ENCODE results near the gene OPCML. TPM values are rescaled to one million over a fixed set of nuclear protein-coding genes. Genes with fewer than 3 reads are reported as not detected.

OPCML gene
- total RNA-seq, 1 experiment from 2014 or later, result not detected

GRCh38 chr11:132653237-132653636 lies 879.1 kb downstream of the OPCML start:
- no peaks in the 10 kb centered on the region for H3K9me3 ChIP-seq (ENCODE audit: control insufficient read depth, insufficient read depth, low read depth, low read length)
- intact Hi-C loops (cut with micrococcal nuclease; ENCODE audit: unreplicated experiment) (no loop called here), in situ Hi-C loops (cut with HindIII; ENCODE audit: low pct_unique_long_range_greater_than_20kb, low sequenced_read_pairs) (no loop called here)
- no peaks in the 10 kb centered on the region for H3K4me1 ChIP-seq (ENCODE audit: control insufficient read depth, insufficient read depth, low read length)
- POLR2A ChIA-PET, result no interaction called here
- no peaks in the 10 kb centered on the region for H3K27me3 ChIP-seq (ENCODE audit: control insufficient read depth, insufficient read depth, low read length)
- H3K27ac ChIP-seq (ENCODE audit: low read length), result no peak overlapping the region
- no peaks in the 10 kb centered on the region for H3K36me3 ChIP-seq (ENCODE audit: control insufficient read depth, insufficient read depth, low read length)
- no TSS peak for BruUV-seq (replicated peaks)
- ATAC-seq, result no peak
- no peak overlapping the region for H3K4me3 ChIP-seq (ENCODE audit: low read depth in 2 of 2, low read length in 2 of 2)
- DNase-seq (ENCODE audit: low read depth, low spot score), result no peak
- TF ChIP-seq REST (IDR thresholded peaks at IDR 0.05; ENCODE audit: insufficient read depth in 1 of 2, low read depth in 2 of 2, low read length in 1 of 2) (no peak), POLR2AphosphoS5 (IDR thresholded peaks at IDR 0.05; ENCODE audit: low read depth, low read length) (no peak), CTCF (IDR thresholded peaks at IDR 0.05) (no peak), TCF7L2 (IDR thresholded peaks at IDR 0.05; ENCODE audit: low read depth, low read length) (no peak), SIN3A (IDR thresholded peaks at IDR 0.05; ENCODE audit: borderline replicate concordance, insufficient read depth, low read depth, low read length) (no peak)
- CTCF ChIA-PET, result no interaction called here

- Histone ChIP-seq H3K36me3 (ENCODE audit: control insufficient read depth, insufficient read depth, low read length) (no peaks in the 10 kb centered on the region), H3K4me3 (ENCODE audit: low read depth in 2 of 2, low read length in 2 of 2) (no peak overlapping the region), H3K9me3 (ENCODE audit: control insufficient read depth, insufficient read depth, low read depth, low read length) (no peaks in the 10 kb centered on the region), H3K4me1 (ENCODE audit: control insufficient read depth, insufficient read depth, low read length) (no peaks in the 10 kb centered on the region), H3K27me3 (ENCODE audit: control insufficient read depth, insufficient read depth, low read length) (no peaks in the 10 kb centered on the region), H3K27ac (ENCODE audit: low read length) (no peak overlapping the region)
- in situ Hi-C loops (cut with HindIII; ENCODE audit: low pct_unique_long_range_greater_than_20kb, low sequenced_read_pairs), result no loop called here
- ChIA-PET CTCF (no interaction called here), POLR2A (no interaction called here)
- ATAC-seq (no peak), DNase-seq (ENCODE audit: low read depth, low spot score) (no peak)
- intact Hi-C loops (cut with micrococcal nuclease; ENCODE audit: unreplicated experiment), result no loop called here
- TF ChIP-seq TCF7L2 (IDR thresholded peaks at IDR 0.05; ENCODE audit: low read depth, low read length), result no peak
- TF ChIP-seq SIN3A (IDR thresholded peaks at IDR 0.05; ENCODE audit: borderline replicate concordance, insufficient read depth, low read depth, low read length), result no peak
- TF ChIP-seq POLR2AphosphoS5 (IDR thresholded peaks at IDR 0.05; ENCODE audit: low read depth, low read length), result no peak
- no peak for TF ChIP-seq REST (IDR thresholded peaks at IDR 0.05; ENCODE audit: insufficient read depth in 1 of 2, low read depth in 2 of 2, low read length in 1 of 2)
- TF ChIP-seq CTCF (IDR thresholded peaks at IDR 0.05), result no peak
- BruUV-seq (replicated peaks), result no TSS peak
Observed at GRCh38 chr11:132650969-132651720, 881.2 kb downstream of the OPCML start.
